HL-60 (cell line): ENCODE measurements around the gene PRKAG2.

Experiments used
- DNase-seq, 2 experiments: peaks; one replicate each; pipeline ENCODE4 v3.0.0-alpha.2; 2010 to 2020; ENCODE audit warnings: low read depth in 1 of 2, low spot score in 1 of 2
- H3K27ac ChIP-seq: fragments of 250-450 bp; sonication (Bioruptor Pico); replicated peaks from 2 replicates; pipeline ENCODE4 v1.5.1; 2020; ENCODE audit warnings: mild to moderate bottlenecking, moderate library complexity
- H3K27me3 ChIP-seq: fragments of 250-450 bp; sonication (Bioruptor Pico); 2 replicates; pipeline ENCODE4 v1.5.1; 2021; ENCODE audit warnings: mild to moderate bottlenecking, moderate library complexity; ENCODE audit not compliant: insufficient read depth, poor library complexity, severe bottlenecking
- H3K4me3 ChIP-seq: replicated peaks from 2 replicates; pipeline ENCODE4 v1.5.1; 2011; ENCODE audit warnings: mild to moderate bottlenecking, control low read depth, low read length; ENCODE audit not compliant: insufficient read depth
- GABPA ChIP-seq: IDR thresholded peaks from 2 replicates; pipeline ENCODE4 v1.6.1; 2012; ENCODE audit warnings: low read depth
- POLR2AphosphoS5 ChIP-seq: IDR thresholded peaks from 2 replicates; pipeline ENCODE4 v1.6.1; 2012; ENCODE audit warnings: low read depth
- SPI1 ChIP-seq: IDR thresholded peaks from 2 replicates; pipeline ENCODE4 v1.6.1; 2012; ENCODE audit warnings: low read depth, mild to moderate bottlenecking, borderline replicate concordance
- TF ChIP-seq, protein P1 (sequence below): IDR thresholded peaks from one replicate; pipeline ENCODE4 v1.5.1; 2011; ENCODE audit warnings: low read length, control low read depth, inconsistent platforms; ENCODE audit not compliant: insufficient read depth
- TF ChIP-seq, protein P2 (sequence below): IDR thresholded peaks from 2 replicates; pipeline ENCODE4 v1.6.1; 2012; ENCODE audit warnings: low read depth; ENCODE audit not compliant: insufficient replicate concordance

The PRKAG2 gene

DNA sequence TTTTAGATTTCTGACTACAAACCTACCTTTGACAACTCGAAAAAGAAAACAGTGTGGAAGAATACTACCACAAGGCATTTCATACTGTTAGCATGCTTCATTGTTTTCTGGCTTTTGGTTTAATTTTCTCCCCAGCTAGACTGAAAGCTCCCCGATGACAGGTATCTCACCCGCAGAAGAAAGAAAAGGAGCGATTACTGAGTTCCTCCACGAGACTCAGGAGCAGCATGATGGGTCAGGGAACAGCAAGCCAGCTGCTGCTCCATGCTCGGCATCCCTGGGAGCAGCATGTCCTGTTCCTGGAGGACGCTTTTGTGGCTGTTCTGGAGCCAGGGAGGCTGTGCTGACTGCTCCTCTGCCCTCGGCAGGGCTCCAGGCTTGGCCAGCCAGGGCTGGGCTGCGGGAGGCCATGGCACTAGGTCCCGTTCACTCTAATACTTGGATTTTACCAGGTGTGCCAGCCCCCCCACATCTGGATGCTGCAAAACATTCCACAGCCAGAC is 133.4 kb downstream of the PRKAG2 start:
- H3K27ac ChIP-seq, result no peak overlapping the region
- no peak overlapping the region for H3K4me3 ChIP-seq
- TF ChIP-seq POLR2AphosphoS5, result no peak
- no peak for TF ChIP-seq GABPA
- TF ChIP-seq, protein P1, sequence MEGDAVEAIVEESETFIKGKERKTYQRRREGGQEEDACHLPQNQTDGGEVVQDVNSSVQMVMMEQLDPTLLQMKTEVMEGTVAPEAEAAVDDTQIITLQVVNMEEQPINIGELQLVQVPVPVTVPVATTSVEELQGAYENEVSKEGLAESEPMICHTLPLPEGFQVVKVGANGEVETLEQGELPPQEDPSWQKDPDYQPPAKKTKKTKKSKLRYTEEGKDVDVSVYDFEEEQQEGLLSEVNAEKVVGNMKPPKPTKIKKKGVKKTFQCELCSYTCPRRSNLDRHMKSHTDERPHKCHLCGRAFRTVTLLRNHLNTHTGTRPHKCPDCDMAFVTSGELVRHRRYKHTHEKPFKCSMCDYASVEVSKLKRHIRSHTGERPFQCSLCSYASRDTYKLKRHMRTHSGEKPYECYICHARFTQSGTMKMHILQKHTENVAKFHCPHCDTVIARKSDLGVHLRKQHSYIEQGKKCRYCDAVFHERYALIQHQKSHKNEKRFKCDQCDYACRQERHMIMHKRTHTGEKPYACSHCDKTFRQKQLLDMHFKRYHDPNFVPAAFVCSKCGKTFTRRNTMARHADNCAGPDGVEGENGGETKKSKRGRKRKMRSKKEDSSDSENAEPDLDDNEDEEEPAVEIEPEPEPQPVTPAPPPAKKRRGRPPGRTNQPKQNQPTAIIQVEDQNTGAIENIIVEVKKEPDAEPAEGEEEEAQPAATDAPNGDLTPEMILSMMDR, result no peak
- no peak for TF ChIP-seq SPI1
- TF ChIP-seq, protein P2, sequence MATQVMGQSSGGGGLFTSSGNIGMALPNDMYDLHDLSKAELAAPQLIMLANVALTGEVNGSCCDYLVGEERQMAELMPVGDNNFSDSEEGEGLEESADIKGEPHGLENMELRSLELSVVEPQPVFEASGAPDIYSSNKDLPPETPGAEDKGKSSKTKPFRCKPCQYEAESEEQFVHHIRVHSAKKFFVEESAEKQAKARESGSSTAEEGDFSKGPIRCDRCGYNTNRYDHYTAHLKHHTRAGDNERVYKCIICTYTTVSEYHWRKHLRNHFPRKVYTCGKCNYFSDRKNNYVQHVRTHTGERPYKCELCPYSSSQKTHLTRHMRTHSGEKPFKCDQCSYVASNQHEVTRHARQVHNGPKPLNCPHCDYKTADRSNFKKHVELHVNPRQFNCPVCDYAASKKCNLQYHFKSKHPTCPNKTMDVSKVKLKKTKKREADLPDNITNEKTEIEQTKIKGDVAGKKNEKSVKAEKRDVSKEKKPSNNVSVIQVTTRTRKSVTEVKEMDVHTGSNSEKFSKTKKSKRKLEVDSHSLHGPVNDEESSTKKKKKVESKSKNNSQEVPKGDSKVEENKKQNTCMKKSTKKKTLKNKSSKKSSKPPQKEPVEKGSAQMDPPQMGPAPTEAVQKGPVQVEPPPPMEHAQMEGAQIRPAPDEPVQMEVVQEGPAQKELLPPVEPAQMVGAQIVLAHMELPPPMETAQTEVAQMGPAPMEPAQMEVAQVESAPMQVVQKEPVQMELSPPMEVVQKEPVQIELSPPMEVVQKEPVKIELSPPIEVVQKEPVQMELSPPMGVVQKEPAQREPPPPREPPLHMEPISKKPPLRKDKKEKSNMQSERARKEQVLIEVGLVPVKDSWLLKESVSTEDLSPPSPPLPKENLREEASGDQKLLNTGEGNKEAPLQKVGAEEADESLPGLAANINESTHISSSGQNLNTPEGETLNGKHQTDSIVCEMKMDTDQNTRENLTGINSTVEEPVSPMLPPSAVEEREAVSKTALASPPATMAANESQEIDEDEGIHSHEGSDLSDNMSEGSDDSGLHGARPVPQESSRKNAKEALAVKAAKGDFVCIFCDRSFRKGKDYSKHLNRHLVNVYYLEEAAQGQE, result no peak
- DNase-seq, result no peak
- H3K27me3 ChIP-seq, result no peaks in the 10 kb centered on the region

DNA sequence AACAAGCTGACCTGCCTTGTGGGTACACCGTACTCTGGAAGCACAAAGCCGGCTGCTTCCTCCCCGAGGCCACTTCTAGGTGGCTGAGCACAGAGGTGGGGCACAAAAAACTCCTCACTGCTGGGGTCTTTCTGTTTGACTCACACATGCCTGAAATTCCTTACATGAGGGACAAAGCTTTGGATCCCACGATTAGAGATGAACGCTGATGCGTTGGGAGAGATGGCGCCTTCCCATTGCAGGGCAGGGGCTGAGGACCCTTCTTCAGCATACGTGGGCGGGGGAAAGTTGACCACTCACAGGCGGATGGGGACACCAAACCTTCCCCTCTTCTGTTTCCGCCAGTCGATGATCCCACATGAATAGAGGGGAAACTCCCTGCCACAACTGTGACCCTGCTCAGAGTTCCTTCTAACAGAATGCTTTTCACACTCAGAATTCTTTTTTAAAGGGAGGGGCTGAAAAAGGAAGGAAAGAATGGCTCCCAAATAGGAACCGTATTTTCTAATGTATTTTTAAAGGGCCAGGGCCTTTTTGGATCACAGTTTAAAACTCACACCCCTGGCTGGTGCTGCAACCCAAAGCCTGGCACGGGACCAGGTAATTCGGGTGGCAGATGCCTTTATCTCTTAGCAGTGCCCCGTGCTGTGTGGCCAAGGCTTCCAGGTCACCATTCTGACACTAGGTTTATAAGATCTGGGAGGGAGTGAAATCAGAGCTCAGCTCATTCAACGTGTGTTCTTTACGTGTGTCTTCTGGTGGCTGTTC is 134.0 kb downstream of the PRKAG2 start:
- TF ChIP-seq GABPA (no peak), SPI1 (no peak), POLR2AphosphoS5 (no peak)
- TF ChIP-seq, protein P1, result no peak
- TF ChIP-seq, protein P2, result no peak
- DNase-seq, result no peak
- Histone ChIP-seq H3K4me3 (no peak overlapping the region), H3K27me3 (no peaks in the 10 kb centered on the region), H3K27ac (no peak overlapping the region)

DNA sequence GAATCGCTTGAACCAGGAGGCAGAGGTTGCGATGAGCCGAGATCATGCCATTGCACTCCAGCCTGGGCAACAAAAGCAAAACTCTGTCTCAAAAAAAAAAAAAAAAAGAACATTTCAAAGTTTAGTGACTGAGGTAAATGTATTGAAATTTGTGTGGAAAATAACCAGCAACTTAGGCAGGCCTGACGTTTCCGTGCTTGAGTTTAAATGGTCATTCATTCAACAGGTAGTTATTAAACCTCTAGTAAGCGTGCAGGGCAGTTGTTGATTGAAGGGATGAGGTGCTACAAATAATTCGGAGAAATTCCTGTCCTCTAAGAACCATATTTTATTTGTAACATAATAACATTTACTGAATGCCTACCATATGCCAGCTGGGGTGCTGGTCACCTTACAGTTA is 135.3 kb downstream of the PRKAG2 start:
- no peak overlapping the region for H3K4me3 ChIP-seq
- TF ChIP-seq, protein P1, result no peak
- TF ChIP-seq SPI1 (no peak), POLR2AphosphoS5 (no peak), GABPA (no peak)
- TF ChIP-seq, protein P2, result no peak
- DNase-seq, result no peak
- H3K27me3 ChIP-seq, result no peaks in the 10 kb centered on the region
- H3K27ac ChIP-seq, result no peak overlapping the region
